ENCODE data around the gene EPC2. TPM values are rescaled to one million over a fixed set of nuclear protein-coding genes. Genes with fewer than 3 reads are reported as not detected.

EPC2 gene
- polyA plus RNA-seq, 1 of the 3 experiments (the other 2 are of a cell fraction) = 8.8 TPM

DNA sequence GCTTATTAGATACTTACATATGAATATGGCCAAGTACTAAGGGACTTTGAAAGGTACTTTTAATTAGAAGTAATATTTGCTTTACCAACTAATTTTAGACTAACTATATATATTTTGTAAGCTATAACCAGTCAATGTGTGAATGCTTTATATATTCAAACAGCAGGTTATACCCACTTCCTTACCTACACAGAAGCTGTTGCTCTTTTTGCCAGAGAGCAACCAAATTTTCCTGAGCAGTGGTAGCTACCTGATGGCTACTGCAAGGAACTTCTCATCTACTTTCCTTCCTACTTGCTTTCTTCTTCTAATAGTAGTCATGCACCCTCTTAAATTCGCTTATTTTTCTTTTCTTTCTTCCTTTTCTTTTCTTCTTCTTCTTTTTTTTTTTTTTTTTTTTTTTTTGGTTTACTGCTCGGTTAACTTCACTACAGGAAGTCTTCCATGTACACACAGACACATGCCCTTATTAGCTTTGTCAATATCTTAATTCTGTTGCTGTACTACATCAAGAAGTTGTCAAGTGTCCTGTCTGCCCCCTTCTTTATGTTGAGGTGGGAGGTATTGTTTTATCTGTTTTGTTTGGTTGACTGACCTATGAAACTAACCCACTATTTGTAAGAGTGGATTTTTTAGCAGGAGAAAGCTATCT is 95.0 kb downstream of the EPC2 start:
- CTCF ChIA-PET = interaction anchor here (0.7 to 1.9 kb wide), 4 partner anchors 10 to 32 kb away, joined by 3 to 4 read pairs (median 4); no protein-coding TSS in a partner anchor
- Histone ChIP-seq H3K9me3 (no peaks in the 10 kb centered on the region), H3K27me3 (ENCODE audit: insufficient read depth) (no peaks in the 10 kb centered on the region), H4K20me1 (ENCODE audit: insufficient read depth) (peaks cover 20% of the 10 kb centered on the region), H3K9me2 (no peaks in the 10 kb centered on the region), H3K36me3 (replicated peaks in 1 of 2; ENCODE audit: control insufficient read depth in 1 of 2, insufficient read depth in 2 of 2, low read length in 1 of 2) (peaks cover 4% of the 10 kb centered on the region in 2 experiments), H3K9ac (no peak overlapping the region), H3K4me2 (no peak overlapping the region), H2AFZ (ENCODE audit: low read depth) (no peak overlapping the region), H3F3A (replicated peaks; ENCODE audit: insufficient read depth) (peaks cover 4% of the 10 kb centered on the region), H3K4me3 (ENCODE audit: low read depth in 2 of 2, low read length in 1 of 2) (no peak overlapping the region), H3K4me1 (ENCODE audit: control insufficient read depth in 1 of 2, insufficient read depth in 2 of 2, low read depth in 1 of 2, low read length in 1 of 2) (peaks cover 0 to 4% of the 10 kb centered on the region in 2 experiments; a peak in 2 of 4 replicates), H3K27ac (ENCODE audit: low read depth in 2 of 2, low read length in 1 of 2) (no peak overlapping the region), H3K79me2 (ENCODE audit: insufficient read depth) (peaks cover 35% of the 10 kb centered on the region)
- POLR2A ChIA-PET = no interaction called here
- WGBS (ENCODE audit: low lambda C conversion rate) = 98% methylated on average over 2 of the region's 2 CpGs
- DNase-seq = no peak
- TF ChIP-seq ELF1 (IDR thresholded peaks at IDR 0.05) (no peak), YY1 (IDR thresholded peaks at IDR 0.05; ENCODE audit: low read depth) (no peak), ZBTB33 (IDR thresholded peaks at IDR 0.05; ENCODE audit: borderline replicate concordance, low read depth) (no peak), EZH2phosphoT487 (IDR thresholded peaks at IDR 0.05; ENCODE audit: borderline replicate concordance, low read depth) (no peak), FOXJ3 (CRISPR knock-in tag; IDR thresholded peaks at IDR 0.05) (no peak), NRF1 (IDR thresholded peaks at IDR 0.05; ENCODE audit: low read depth, low read length) (no peak), MAX (IDR thresholded peaks at IDR 0.05; ENCODE audit: low read depth) (no peak), CTCF (IDR thresholded peaks at IDR 0.05) (no peak), GABPA (IDR thresholded peaks at IDR 0.05; ENCODE audit: low read depth) (no peak), JUND (IDR thresholded peaks at IDR 0.05) (no peak), GATA2 (CRISPR knock-in tag; IDR thresholded peaks at IDR 0.05) (no peak), RCOR1 (IDR thresholded peaks at IDR 0.05; ENCODE audit: low read length) (no peak), MXI1 (IDR thresholded peaks at IDR 0.05; ENCODE audit: low read depth, low read length) (no peak), NFIC (IDR thresholded peaks at IDR 0.05; ENCODE audit: borderline replicate concordance) (no peak), USF2 (IDR thresholded peaks at IDR 0.05; ENCODE audit: borderline replicate concordance, low read depth, low read length) (no peak)
- TF ChIP-seq, protein P1, sequence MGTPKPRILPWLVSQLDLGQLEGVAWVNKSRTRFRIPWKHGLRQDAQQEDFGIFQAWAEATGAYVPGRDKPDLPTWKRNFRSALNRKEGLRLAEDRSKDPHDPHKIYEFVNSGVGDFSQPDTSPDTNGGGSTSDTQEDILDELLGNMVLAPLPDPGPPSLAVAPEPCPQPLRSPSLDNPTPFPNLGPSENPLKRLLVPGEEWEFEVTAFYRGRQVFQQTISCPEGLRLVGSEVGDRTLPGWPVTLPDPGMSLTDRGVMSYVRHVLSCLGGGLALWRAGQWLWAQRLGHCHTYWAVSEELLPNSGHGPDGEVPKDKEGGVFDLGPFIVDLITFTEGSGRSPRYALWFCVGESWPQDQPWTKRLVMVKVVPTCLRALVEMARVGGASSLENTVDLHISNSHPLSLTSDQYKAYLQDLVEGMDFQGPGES (IDR thresholded peaks at IDR 0.05; ENCODE audit: low read depth, low read length) = no peak
